ENCODE measurements around the gene TTC12. TPM values are rescaled to one million over a fixed set of nuclear protein-coding genes. Genes with fewer than 3 reads are reported as not detected.

Gene TTC12
- polyA plus RNA-seq, 1 of the 3 experiments (the other 2 are of a cell fraction) = 15.1 TPM

- CTCF ChIA-PET = interaction anchor here (1.3 to 2.3 kb wide), 6 partner anchors 16 to 398 kb away, joined by 3 to 10 read pairs (median 4); no protein-coding TSS in a partner anchor
- POLR2A ChIA-PET = no interaction called here
These were observed 18.4 kb downstream of the TTC12 start for GRCh38 chr11:113332638-113333329.

GRCh38 chr11:113334183-113334582 lies 19.8 kb downstream of the TTC12 start:
- Histone ChIP-seq H3K79me2 (ENCODE audit: insufficient read depth) (no peaks in the 10 kb centered on the region), H3K9ac (no peak overlapping the region), H2AFZ (ENCODE audit: low read depth) (no peak overlapping the region), H3F3A (replicated peaks; ENCODE audit: insufficient read depth) (no peaks in the 10 kb centered on the region), H3K9me2 (no peaks in the 10 kb centered on the region), H3K27me3 (ENCODE audit: insufficient read depth) (no peaks in the 10 kb centered on the region), H3K4me2 (no peak overlapping the region), H3K4me1 (ENCODE audit: control insufficient read depth in 1 of 2, insufficient read depth in 2 of 2, low read depth in 1 of 2, low read length in 1 of 2) (peaks cover 0 to 12% of the 10 kb centered on the region in 2 experiments; a peak in 2 of 4 replicates), H4K20me1 (ENCODE audit: insufficient read depth) (no peaks in the 10 kb centered on the region), H3K27ac (ENCODE audit: low read depth in 2 of 2, low read length in 1 of 2) (no peak overlapping the region), H3K36me3 (replicated peaks in 1 of 2; ENCODE audit: control insufficient read depth in 1 of 2, insufficient read depth in 2 of 2, low read length in 1 of 2) (peaks cover 9 to 56% of the 10 kb centered on the region in 2 experiments), H3K4me3 (ENCODE audit: low read depth in 2 of 2, low read length in 1 of 2) (no peak overlapping the region), H3K9me3 (no peaks in the 10 kb centered on the region)
- DNase-seq = no peak
- TF ChIP-seq FOSL2 (IDR thresholded peaks at IDR 0.05; ENCODE audit: borderline replicate concordance, low read depth) (no peak), IRF3 (IDR thresholded peaks at IDR 0.05; ENCODE audit: low read depth, low read length) (no peak), POLR2AphosphoS5 (IDR thresholded peaks at IDR 0.05; ENCODE audit: low read depth, low read length) (no peak), YY1 (IDR thresholded peaks at IDR 0.05; ENCODE audit: low read depth) (no peak), EP300 (IDR thresholded peaks at IDR 0.05; ENCODE audit: borderline replicate concordance in 1 of 2, low read depth in 1 of 2, low read length in 1 of 2) (no peak)
- ChIA-PET CTCF (interaction anchor here (1.3 kb wide), 1 partner anchor 28 kb away, joined by 3 read pairs; no protein-coding TSS in a partner anchor), POLR2A (no interaction called here)
- 100% methylated on average over 1 of the region's 1 CpG for WGBS (ENCODE audit: low lambda C conversion rate)

More at GRCh38 chr11:113332638-113333329, 18.4 kb downstream of the TTC12 start:
- TF ChIP-seq FOXM1 (IDR thresholded peaks at IDR 0.05; ENCODE audit: low read depth) (no peak), PBX3 (IDR thresholded peaks at IDR 0.05) (no peak), SMC3 (IDR thresholded peaks at IDR 0.05; ENCODE audit: low read depth, low read length) (no peak), CTCF (IDR thresholded peaks at IDR 0.05) (no peak), TEAD4 (IDR thresholded peaks at IDR 0.05; ENCODE audit: borderline replicate concordance, insufficient read depth) (no peak), JUND (IDR thresholded peaks at IDR 0.05) (no peak), EP300 (IDR thresholded peaks at IDR 0.05; ENCODE audit: borderline replicate concordance in 1 of 2, low read depth in 1 of 2, low read length in 1 of 2) (no peak), RCOR1 (IDR thresholded peaks at IDR 0.05; ENCODE audit: low read length) (no peak)
- Histone ChIP-seq H3K27me3 (ENCODE audit: insufficient read depth) (no peaks in the 10 kb centered on the region), H3K4me2 (no peak overlapping the region), H4K20me1 (ENCODE audit: insufficient read depth) (no peaks in the 10 kb centered on the region), H3K79me2 (ENCODE audit: insufficient read depth) (no peaks in the 10 kb centered on the region), H3K36me3 (replicated peaks in 1 of 2; ENCODE audit: control insufficient read depth in 1 of 2, insufficient read depth in 2 of 2, low read length in 1 of 2) (peaks cover 17 to 57% of the 10 kb centered on the region in 2 experiments), H3K9ac (no peak overlapping the region), H3K4me3 (ENCODE audit: low read depth in 2 of 2, low read length in 1 of 2) (no peak overlapping the region), H2AFZ (ENCODE audit: low read depth) (no peak overlapping the region), H3F3A (replicated peaks; ENCODE audit: insufficient read depth) (no peaks in the 10 kb centered on the region), H3K27ac (ENCODE audit: low read depth in 2 of 2, low read length in 1 of 2) (no peak overlapping the region), H3K9me2 (no peaks in the 10 kb centered on the region), H3K4me1 (ENCODE audit: control insufficient read depth in 1 of 2, insufficient read depth in 2 of 2, low read depth in 1 of 2, low read length in 1 of 2) (peaks cover 0 to 12% of the 10 kb centered on the region in 2 experiments; a peak in 2 of 4 replicates), H3K9me3 (no peaks in the 10 kb centered on the region)
- DNase-seq = no peak
- WGBS (ENCODE audit: low lambda C conversion rate) = 94% methylated on average over 6 of the region's 6 CpGs
